Measurements from ENCODE around the gene RPTOR. TPM values are rescaled to one million over a fixed set of nuclear protein-coding genes. Genes with fewer than 3 reads are reported as not detected.

RPTOR gene
- total RNA-seq, 2 experiments from 2014 or later, result 60.0 to 67.2 TPM

DNA sequence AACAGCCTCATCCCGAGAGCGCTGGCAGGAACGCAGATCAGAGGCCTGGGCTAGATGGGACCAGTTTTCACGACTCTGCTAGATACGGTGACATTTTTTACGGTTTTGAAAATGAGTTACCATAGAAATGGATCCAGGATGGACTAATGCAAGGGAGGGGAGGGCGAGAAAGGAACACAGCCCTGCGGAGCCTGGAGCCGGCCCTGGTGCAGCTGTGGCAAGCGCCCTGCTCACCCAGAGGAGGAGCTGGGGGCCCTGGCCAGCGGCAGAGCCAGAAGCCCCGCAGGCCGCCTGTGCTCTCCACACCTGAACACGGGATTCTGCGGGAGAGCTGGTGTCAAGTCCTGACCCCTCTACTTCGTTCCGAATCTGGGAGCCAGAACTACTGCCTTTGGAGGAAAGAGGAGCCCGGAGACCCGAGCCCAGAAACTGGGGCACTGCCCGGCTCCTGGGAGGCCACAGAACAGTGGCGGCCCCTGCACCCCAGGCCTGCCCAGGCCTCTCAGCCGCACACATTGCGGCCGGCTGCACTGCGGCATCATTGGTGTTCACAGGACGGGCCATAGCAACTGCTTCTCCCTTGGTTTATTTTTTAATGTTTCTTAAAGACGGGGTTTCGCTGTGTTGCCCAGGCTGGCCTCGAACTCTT is 358.4 kb downstream of the RPTOR start:
- POLR2A ChIA-PET, result no interaction called here

DNA sequence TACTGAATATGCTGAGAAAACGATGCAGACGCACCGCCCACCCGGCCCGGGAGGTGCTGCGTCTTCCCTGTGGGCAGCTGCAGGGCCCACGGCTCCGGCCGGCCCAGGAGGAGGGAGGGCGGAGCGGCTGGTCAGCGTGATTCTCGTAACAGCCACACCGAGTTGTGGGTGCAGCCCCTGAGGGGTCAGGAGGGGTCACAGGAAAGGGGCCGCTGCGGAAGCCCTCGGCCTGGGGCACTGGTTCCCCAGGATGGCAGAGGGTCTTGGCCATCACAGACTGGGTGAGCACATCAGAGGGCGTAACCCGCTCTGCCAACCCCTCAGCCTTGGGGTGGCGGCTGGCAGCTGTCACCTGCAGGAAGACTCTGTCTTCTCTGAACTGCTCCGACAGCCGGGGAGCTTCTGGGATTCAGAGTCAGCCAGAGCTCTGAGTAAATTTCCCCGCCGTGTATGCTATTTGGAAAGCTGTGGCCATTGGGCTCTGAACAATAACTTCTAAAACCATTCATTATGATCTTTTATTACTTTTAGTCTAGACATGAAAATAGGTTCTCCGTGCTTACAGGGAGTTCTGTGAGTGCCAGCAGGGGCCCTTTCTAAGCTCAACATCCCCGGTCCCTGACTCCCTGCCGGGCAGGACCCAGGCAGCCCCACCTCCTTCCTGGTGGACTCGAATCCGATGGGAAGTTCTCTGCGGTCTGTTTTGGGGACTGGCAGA is 359.6 kb downstream of the RPTOR start:
- POLR2A ChIA-PET, result no interaction called here
- CTCF ChIA-PET, result interaction anchor here (0.8 kb wide), 1 partner anchor 22 kb away, joined by 3 read pairs; no protein-coding TSS in a partner anchor

More for the DNA sequence above, 358.4 kb downstream of the RPTOR start:
- CTCF ChIA-PET, result no interaction called here

DNA sequence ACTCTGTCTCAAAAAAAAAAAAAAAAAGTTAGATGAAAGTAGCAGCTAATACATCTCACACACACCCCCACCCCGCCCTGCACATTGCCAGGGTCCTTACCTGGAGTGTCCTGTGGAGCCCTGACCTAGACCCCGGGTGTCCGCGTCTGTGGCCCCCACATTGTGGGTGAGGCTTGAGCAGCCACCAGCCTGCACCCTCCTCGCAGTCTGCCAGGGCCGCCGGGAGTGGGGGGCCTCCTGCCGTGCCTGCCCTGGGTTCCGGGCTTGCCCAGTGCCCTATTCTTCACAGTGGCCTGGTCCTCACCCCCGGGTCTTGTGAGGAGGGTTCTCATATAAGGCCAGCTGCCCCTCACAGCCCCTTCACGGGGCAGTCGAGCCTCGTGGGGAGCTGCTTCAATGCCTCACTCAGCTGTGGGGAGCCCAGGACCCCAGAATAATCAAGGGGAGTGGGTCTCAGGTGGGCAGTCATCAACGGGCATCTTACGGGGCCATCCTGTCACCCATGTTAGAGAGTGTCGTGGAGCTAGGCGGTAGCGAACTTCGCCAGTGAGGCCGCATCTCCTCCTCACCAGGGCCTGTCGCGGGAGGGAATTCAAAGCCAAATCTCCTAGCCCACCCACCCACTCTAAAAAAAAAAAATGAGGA is 361.1 kb downstream of the RPTOR start:
- POLR2A ChIA-PET, result interaction anchor here (1.1 kb wide), 1 partner anchor 10 kb away, joined by 3 read pairs; no protein-coding TSS in a partner anchor
- CTCF ChIA-PET, result no interaction called here

DNA sequence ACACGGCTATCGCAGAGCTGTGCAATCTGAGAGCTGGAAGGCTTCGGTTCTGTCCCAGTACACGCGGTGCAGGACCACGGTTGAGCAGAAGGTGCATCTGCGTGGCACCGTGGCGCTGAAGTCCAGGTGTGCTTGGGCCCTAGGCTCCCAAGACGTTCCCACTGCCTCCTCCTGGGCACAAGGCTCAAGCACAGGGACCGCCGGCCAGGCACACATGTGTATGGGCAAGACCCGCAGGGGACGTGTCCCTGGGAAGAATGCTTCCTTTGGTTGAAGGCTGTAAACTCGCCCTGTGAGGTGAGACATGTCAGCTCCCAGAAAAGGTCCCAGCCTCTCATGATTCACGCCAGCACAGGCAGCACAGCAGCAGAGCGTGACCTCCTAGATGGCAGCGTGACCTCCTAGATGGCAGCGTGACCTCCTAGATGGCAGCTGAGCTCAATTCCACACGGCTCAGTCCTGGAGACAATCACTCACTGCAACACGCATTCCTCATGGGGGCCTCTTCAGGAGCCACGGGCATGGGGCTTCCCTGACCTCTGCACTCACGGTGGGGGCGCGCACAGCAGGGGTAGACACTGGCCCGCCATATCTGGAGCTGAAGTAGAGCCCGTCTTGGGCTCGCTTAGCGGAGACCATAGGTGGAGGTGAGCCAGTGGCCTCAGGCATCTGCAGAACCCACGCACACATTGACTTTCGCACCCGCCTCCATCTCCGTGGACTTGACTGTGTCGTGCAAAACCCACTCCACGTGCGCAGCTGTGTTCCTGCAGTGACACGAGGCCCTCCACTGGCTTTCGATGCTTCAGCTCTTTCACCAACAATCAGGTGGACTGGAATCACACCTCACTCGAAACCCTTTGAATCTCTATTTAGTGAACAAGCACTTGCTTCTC is 362.0 kb downstream of the RPTOR start:
- CTCF ChIA-PET, result no interaction called here
- POLR2A ChIA-PET, result interaction anchor here (1.1 kb wide), 1 partner anchor 9 kb away, joined by 3 read pairs; no protein-coding TSS in a partner anchor

DNA sequence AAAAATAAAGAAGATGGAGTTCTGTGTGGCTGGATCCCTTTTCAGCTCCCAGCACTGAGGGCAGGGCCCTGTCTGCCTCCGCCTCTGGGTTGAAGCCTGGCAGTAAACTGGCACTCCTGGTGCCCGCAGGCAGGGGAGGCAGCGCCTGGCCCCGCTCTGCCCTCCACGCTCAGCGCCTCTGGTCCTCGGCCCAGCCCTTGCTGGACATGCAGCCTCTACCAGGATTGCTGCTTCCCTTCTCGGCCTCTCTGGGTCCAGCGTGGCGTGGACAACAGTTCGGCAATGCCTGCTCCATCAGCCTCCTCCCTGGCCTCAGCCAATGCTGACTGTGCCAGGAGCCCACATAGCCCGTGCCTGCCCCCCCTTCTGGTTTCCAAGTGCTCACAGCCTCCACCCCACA is 362.6 kb downstream of the RPTOR start:
- ChIA-PET POLR2A (no interaction called here), CTCF (no interaction called here)

DNA sequence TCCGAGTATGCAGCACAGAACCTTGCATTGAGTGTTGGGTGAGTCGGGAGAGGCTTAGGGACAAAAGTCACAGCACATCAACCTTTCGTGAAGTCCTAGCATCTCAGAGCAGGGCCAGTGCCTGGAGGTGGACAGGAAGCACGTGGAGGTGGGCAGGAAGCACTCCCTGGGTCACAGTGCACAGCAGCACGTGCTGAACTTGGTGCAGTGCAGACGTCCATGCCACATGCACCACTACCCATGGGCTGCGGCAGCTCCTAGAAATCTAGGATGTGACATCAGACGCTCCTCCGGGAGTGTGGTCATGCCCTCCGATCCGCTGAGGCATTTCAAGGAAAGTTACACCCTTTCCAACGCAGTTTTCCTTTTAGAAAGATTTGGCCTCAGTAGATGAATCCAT is 363.6 kb downstream of the RPTOR start:
- CTCF ChIA-PET, result interaction anchor here (1.5 kb wide), 1 partner anchor 9 kb away, joined by 3 read pairs; no protein-coding TSS in a partner anchor
- POLR2A ChIA-PET, result no interaction called here

DNA sequence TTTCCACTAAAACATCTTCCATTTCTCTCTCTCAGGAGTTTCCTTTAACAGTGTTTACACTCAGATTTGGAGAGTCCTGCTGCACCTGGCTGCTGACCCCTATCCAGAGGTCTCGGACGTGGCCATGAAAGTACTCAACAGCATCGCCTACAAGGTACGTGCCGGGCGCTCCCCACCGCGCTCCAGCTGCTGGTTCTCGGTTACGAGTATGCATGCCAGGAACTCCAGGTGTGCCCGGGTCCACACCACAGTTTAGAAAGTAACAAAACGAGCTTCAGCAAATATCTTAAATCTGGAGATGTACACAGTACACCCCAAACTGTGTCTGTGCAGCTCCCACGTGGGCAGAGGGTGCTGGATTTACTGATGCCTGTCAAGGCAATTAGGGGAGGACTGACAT is 364.1 kb downstream of the RPTOR start:
- ChIA-PET CTCF (interaction anchor here (1.5 kb wide), 1 partner anchor 10 kb away, joined by 3 read pairs; no protein-coding TSS in a partner anchor), POLR2A (no interaction called here)

DNA sequence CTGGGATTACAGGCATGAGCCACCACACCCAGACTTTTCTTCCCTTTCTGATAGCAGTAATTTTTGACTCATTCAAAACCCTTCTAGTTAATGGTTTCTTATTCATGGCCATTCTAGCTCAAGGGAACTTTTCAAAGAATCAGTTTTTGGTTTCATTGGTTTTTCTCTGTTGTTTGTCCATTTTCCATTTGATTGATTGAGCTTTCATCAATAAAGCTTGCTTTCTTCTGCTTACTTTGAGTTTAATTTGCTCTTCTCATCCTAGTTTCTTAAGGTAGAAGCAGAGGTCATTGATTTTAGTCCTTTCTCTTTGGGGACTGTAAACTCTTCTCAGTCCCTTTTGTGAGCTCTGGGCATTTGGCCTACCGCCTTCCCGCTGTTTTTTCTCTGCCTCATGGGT is 365.0 kb downstream of the RPTOR start:
- CTCF ChIA-PET, result interaction anchor here (1.5 kb wide), 1 partner anchor 10 kb away, joined by 3 read pairs; no protein-coding TSS in a partner anchor

DNA sequence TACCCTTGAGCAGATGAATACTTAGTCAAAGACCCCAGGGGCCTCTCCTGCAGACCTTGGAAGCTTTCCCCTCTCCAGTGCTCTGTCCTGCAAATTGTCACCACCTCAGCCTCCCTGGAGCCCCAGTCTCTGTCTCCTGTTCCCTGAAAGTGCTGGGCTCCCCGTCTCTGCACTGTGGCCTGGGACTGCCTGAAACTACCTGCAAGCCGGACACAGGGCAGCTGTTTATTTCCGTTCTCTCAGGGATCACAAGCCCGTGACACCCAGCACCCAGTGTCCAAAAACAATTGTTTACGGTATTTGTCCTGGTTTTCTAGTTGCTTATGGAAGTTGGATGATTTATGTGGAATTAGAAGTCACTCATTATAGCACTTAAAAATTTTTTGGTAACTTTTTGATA is 365.4 kb downstream of the RPTOR start:
- POLR2A ChIA-PET, result no interaction called here
- CTCF ChIA-PET, result no interaction called here

More for the DNA sequence above, 365.0 kb downstream of the RPTOR start:
- POLR2A ChIA-PET, result no interaction called here

DNA sequence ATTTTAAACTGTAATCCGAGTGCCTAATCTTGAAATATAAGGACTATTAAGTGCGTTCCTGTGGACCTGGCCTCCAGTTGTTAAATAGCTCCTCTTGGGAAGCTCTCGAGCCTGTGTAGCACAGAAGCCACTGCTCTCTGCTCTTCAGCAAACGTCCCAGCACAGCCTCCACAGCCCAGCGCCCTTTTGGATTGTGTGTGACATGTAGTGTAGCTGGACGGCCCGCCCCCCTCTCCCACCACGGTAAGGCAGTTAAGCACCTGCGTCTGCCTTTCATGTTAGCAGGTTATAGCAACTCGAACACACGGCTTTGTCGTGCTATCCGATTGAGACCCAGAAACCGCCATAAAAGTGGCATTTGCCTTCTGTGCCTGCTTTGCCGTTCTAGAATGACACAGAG is 367.8 kb downstream of the RPTOR start:
- POLR2A ChIA-PET, result no interaction called here
- CTCF ChIA-PET, result no interaction called here

DNA sequence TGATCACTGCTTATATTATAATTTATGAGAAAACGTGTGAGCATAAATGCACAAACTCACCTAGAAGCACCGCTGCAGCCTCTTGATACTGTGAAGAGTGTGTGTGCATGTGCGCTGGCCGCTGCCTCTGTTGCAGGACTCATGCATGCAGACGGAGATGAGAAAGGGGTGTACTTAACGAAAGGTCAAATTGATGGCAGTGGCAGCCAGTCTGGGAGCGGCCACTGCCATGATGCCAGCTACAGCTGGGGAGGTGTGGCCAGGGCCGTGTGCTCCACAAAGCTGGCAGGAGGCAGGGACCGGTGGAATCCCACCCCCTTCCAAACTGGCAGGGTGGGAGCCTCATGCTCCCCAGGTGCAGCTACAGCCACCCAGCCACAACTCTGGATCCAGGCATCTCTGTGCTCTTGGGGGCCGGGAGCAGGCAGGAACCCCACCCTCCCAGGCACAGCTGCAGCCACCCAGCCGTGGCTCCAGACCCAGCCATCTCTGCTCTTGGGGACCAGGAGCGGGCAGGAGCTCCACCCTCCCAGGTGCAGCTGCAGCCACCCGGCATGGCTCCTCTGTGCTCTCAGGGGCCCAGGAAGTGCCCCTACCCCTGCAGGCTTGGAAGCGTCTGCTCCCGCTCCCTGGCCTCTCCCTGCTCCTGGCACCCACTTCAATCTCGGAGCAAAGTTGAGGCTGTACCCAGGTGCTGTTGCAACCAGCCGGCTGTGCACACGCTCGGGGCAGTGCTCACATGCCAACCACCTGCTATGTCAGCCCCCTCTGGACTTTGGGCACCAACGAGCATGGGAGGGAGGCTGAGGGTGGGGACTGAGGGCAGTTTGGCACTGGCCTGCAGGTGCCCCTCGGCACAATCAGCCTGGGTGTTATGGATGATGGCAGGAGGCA is 369.5 kb downstream of the RPTOR start:
- CTCF ChIA-PET, result no interaction called here

DNA sequence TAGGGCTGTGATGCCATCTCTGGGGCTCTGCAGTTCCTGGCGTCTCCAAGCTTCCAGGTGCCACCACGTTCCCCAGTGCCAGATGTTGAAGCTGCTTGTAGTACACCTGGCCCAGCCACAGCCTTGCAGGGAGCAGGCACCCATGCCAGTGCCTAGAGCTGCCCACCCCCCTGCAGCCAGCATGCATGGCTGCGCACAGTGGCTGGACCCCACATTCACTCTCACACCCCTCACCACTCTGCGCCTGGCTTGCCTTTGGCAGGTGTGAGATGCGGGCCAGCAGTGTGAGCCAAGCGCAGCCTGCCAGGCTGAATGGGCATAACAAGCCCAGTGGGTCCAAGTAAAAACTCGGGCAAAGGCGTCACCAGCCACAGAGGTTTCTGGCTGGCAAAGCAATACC is 371.6 kb downstream of the RPTOR start:
- CTCF ChIA-PET, result no interaction called here
- POLR2A ChIA-PET, result interaction anchor here (0.7 kb wide), 1 partner anchor 10 kb away, joined by 3 read pairs; no protein-coding TSS in a partner anchor

More for the DNA sequence above, 369.5 kb downstream of the RPTOR start:
- POLR2A ChIA-PET, result no interaction called here

DNA sequence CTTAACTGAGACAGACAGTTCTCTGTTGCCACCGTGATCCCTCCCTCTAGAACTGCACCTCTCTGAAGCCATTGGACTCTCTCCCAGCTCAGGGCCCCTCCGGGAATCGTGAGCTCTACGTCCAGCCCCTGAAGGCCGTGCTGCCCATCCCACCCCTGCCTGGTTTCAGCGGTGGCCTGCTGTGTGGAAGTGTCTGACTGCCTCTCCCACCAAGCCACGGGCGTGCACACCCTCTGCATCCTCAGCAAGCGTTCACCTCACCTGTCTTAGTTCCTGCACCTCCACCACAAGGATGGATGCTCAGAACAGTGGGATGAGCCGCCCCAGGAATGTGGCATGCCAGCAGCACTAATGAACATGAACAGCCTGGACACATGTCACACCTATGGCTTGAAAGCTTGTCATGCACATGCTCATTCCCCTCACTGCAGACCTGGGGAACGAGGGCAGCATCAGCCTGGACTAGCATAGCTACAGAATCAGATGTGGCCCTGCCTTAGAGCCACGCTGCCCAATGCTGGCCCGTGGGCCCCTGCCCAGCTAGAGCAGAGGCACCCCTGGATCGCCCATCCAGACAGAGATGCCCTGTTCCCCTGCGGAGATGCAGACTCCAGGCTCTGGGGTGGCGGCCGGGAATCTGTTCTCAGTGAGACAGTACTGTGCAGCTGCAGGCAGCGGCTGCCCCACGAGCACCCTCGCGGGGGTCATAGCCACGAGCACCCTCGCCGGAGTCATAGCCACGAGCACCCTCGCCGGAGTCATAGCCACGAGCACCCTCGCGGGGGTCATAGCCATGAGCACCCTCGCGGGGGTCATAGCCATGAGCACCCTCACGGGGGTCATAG is 373.3 kb downstream of the RPTOR start:
- ChIA-PET CTCF (interaction anchor here (1.0 kb wide), 1 partner anchor 491 kb away, joined by 3 read pairs; no protein-coding TSS in a partner anchor), POLR2A (no interaction called here)

DNA sequence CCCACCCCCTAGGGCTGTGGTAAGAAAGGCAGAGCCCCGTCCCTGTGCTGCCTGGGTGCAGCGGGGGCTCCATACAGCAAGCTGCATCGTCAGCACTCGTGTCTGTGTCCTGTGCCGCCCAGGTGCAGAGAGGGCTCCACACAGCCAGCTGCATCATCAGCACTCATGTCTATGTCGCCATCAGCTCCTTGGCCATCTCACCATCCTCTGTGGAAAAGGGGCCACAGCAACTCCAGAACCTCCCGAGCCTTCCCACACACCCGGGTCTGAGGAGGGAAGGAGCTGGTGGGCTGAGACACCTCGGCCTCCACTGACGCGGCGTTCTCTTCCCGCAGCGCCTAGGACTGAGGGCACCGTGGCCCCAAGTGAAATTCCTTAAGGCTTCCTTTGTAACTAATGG is 374.1 kb downstream of the RPTOR start:
- POLR2A ChIA-PET, result no interaction called here
- CTCF ChIA-PET, result interaction anchor here (1.0 kb wide), 1 partner anchor 492 kb away, joined by 3 read pairs; no protein-coding TSS in a partner anchor

DNA sequence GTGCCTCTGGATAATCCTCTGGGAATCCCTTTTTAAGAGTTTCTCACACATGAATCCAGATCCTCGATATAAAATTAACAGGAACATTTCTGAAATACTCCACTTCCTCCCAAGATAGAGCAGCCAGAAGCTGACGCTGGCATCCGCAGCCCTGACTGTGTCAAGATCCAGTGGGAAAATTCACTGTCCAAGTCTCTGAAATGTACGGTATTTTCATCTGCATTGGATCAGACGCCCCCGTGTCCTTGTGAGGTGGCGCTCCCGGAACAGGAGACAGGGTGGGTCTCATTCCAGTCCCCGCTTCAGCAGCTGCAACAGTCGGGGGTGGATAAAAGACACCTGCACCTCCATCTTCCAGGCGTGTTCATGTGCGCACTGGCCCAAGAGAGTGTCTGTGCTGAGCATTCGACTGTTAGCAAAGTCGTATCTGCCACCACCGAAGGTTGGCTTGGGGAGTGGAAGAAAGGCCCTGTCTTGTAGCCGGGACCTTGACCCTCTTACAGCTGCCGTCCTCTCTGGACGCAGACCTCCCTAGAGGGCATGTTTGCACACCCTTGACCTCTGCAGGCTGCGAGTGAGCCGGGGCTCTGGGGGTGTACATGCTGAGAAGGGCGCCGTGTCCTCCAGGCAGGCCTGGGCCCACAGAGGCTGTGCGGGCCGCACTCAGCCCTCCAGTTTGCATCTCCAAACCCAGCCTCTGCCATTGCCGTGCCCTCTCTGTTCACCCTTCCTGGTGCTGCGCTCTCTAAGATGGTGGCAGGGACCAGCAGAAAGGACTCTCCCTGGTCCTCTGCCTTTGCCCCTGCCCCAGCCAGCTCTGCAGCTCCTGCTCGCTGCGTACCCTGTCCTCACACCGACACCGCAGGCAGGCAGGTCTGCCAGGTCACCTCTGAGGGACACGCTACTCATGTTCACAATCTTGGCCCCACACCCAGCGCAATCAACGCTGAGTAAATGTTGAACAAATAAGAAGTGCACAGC is 375.0 kb downstream of the RPTOR start:
- CTCF ChIA-PET, result interaction anchor here (1.0 kb wide), 1 partner anchor 492 kb away, joined by 3 read pairs; no protein-coding TSS in a partner anchor
- POLR2A ChIA-PET, result no interaction called here

DNA sequence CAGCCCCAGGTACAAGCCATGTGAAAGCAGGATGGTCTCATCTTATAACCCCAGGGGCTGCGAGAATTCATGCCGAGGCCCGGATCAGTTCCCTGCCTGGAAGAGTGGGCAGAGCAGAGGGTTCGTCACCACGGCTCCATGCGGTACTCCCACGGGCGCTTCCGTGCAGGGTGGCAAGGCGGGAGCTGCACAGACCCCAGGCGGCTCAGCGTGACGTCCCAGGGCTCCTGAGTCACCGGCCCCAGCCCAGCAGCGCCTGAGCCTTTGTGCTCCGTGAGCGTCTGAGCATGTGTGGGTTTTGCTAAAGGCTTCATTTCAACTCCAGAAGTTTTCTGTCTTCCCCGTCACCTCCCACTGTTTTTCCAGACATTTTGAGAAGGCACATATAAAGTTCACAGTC is 375.8 kb downstream of the RPTOR start:
- CTCF ChIA-PET, result no interaction called here
- POLR2A ChIA-PET, result no interaction called here

DNA sequence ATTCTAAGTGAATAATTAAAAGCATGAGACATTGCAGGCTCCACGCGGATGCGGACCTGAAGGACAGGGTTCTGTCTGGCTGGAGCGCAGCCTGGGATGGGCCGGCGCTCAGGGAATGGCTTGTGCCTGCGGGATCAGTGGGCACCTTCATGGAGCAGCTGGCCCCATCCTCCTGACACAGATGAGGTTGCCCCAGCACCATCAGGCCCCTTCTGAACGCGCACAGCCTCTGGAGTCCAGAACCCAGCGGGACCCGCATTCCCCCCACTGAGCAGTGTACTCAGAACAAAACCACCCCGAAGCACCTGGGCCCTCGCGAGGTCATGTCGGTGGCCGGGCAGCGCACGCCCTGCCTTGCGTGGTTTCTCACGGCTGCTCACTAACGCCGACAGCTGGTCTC is 376.5 kb downstream of the RPTOR start:
- ChIA-PET POLR2A (no interaction called here), CTCF (no interaction called here)

Measured in activated CD8-positive, alpha-beta memory T cell treated with anti-CD3 and anti-CD28 coated beads for 36 hours (primary cell).